Suprapubic skin (tissue), 4 donors: ENCODE measurements around the gene PRKCE. TPM values are rescaled to one million over a fixed set of nuclear protein-coding genes. Genes with fewer than 3 reads are reported as not detected.

ENCODE experiments used
- DNase-seq, 2 donors: peaks; one replicate each; pipeline ENCODE4 v3.0.0-alpha.2; 2019; ENCODE audit warnings: low spot score in 2 of 2
- H3K27ac ChIP-seq: fragments of 200-600 bp; sonication (generic); one replicate; pipeline ENCODE4 v1.5.1; 2019
- H3K27me3 ChIP-seq: fragments of 200-600 bp; sonication (generic); one replicate; pipeline ENCODE4 v1.5.1; 2019
- H3K36me3 ChIP-seq: fragments of 200-600 bp; sonication (generic); one replicate; pipeline ENCODE4 v1.5.1; 2019
- H3K4me1 ChIP-seq: fragments of 200-600 bp; sonication (generic); one replicate; pipeline ENCODE4 v1.5.1; 2019
- H3K4me3 ChIP-seq: fragments of 200-600 bp; sonication (generic); one replicate; pipeline ENCODE4 v1.5.1; 2019; ENCODE audit warnings: mild to moderate bottlenecking
- H3K9me3 ChIP-seq: fragments of 200-600 bp; sonication (generic); one replicate; pipeline ENCODE4 v1.5.1; 2019
- CTCF ChIP-seq, 2 donors: fragments of 200-600 bp in 1 of 2; fragments of 450-650 bp in 1 of 2; sonication (generic) in 1 of 2; IDR thresholded peaks; one replicate each; pipeline ENCODE4 v1.5.1; 2016 to 2019; ENCODE audit warnings: antibody characterized with exemption in 2 of 2, mild to moderate bottlenecking in 1 of 2, moderate library complexity in 1 of 2
- EP300 ChIP-seq: sonication (generic); formaldehyde crosslinking; IDR thresholded peaks from one replicate; pipeline ENCODE4 v1.6.1; 2017; ENCODE audit warnings: antibody characterized with exemption
- POLR2A ChIP-seq, 2 donors: fragments of 450-650 bp; IDR thresholded peaks; one replicate each; pipeline ENCODE4 v1.6.1; 2017; ENCODE audit warnings: antibody characterized with exemption in 2 of 2, mild to moderate bottlenecking in 2 of 2, moderate library complexity in 2 of 2
- POLR2AphosphoS5 ChIP-seq, 3 donors: sonication (generic); formaldehyde crosslinking; IDR thresholded peaks; one replicate each; pipeline ENCODE4 v1.6.1; 2017; ENCODE audit warnings: antibody characterized with exemption in 3 of 3
- WGBS: methylation state at CpG from one replicate; pipeline ENCODE4 v1.1.5; 2018; 5-methylcytosine and 5-hydroxymethylcytosine counted together
- total RNA-seq, 4 donors: library from RNA; depleted of rRNA; stranded (reverse); fragments of >200 nt; gene quantifications; one replicate each; pipeline ENCODE4 v1.1.0, GENCODE V29; 2016

Gene PRKCE
- total RNA-seq, 4 donors from 2014 or later, result 7.9 to 18.3 (median 12.5) TPM

DNA sequence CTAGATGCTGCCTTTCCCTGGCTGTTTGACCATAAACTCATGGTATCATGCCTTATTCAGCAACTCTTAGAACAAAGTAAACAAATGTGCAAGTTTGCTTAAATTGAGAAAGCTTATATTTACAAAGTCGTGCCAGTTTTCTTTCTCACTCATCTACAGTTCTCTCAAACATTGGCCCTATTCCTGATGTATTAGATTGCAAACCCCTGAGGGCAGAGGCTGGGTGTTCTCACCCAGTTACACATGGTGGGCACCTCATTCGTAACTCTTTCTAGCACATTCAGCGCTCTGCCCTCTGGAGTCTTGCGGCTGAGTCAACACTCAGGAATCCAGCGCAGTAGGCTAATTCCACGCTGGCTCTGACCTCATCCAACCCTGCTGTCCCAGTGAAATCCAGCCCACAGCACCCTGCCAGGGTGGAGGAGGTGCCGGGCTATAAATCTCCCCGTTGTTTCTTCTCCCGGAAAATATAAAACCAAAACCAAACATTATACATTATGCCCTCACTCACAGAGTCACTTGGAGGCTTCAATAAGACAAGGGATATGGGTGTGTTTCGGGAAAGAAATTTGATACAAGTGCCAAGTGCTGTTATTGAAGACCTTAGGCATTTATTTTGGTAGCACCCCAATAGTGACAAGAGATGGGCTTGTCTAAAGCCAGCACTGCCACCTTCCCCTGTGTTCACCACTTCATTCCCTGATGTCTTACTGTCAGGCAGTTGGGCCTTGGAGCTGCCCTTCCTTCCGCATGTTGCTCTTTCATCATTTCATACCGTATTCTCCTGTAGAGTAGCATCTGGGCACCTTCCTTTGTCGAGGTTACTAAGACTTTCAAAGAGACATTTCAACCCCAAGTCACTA lies 287.4 kb downstream of the PRKCE start:
- TF ChIP-seq CTCF (IDR thresholded peaks at IDR 0.05) (no peak), POLR2AphosphoS5 (IDR thresholded peaks at IDR 0.05) (peak in 2 of 3 donors; percentile 51 to 76)
- WGBS, result 26% methylated on average over 12 of the region's 13 CpGs
- Histone ChIP-seq H3K4me1 (peaks cover 48% of the 10 kb centered on the region), H3K27ac (peak overlapping the region; percentile 67), H3K4me3 (no peak overlapping the region), H3K36me3 (no peaks in the 10 kb centered on the region), H3K27me3 (no peaks in the 10 kb centered on the region), H3K9me3 (no peaks in the 10 kb centered on the region)
- DNase-seq, result peak; percentile 78 to 85

DNA sequence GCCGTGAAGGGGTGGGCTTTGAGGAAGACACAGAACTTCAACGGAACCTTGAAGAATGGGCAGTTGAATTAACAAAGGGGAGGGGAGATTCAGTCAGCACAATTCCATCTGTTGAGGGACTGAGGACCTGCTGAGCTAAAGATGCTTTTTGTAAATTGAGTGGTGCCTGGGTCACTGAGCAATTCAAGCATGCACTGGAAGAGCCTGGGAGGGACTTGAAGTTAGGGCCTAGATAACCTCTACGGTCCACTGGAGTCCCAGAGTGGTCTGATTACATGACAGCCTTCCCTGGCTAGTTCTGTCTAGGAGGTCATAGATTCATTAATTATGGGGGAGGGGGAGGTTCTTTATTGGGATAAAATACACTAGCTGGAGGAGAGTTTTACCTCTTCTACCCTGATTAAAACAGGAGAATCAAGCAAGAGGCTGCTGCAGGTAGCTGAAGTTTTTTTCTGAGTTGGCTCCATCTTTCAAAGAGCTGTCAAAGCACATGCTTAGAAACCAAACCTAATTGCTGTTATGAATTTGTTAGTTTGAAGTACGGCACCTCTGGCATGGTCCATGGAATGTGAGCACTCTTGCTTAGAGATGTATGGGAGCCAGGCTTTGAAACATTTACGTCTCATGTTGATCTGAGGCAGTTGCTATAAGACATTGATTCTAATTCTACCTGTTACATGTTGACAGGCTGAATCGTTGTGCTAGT lies 290.2 kb downstream of the PRKCE start:
- no peaks in the 10 kb centered on the region for H3K9me3 ChIP-seq
- DNase-seq, result no peak
- H3K27me3 ChIP-seq, result no peaks in the 10 kb centered on the region
- WGBS, result 82% methylated on average over 6 of the region's 6 CpGs
- H3K36me3 ChIP-seq, result no peaks in the 10 kb centered on the region
- H3K27ac ChIP-seq, result no peak overlapping the region
- peaks cover 42% of the 10 kb centered on the region for H3K4me1 ChIP-seq
- no peak overlapping the region for H3K4me3 ChIP-seq
- TF ChIP-seq CTCF (IDR thresholded peaks at IDR 0.05) (no peak), POLR2A (IDR thresholded peaks at IDR 0.05) (no peak), POLR2AphosphoS5 (IDR thresholded peaks at IDR 0.05) (no peak), EP300 (no peak)

DNA sequence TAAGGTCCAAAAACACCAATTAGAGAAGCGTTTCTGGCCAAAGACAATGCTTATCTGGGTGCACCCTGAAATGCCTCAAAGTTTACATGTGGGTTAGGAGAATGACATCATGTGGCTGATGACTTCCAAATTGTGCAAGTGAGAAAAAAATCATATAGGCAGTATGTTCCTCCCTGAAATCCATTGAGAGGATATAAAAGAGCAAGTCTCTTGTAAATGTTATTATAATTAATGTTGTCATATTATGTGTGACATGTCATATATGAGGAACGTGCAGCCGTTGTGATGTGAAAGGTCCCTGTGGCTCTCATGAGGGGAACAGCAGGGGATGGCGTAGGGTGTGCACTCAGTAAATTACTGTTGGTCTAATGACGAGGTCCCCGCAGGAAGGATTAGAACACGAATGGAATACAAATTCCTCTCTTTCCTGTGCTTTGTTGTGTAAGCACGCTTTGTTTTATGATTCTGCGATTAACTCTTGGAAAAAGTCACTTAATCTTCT lies 290.8 kb downstream of the PRKCE start:
- H3K4me3 ChIP-seq, result no peak overlapping the region
- H3K27ac ChIP-seq, result no peak overlapping the region
- 65% methylated on average over 9 of the region's 9 CpGs for WGBS
- H3K9me3 ChIP-seq, result no peaks in the 10 kb centered on the region
- peaks cover 42% of the 10 kb centered on the region for H3K4me1 ChIP-seq
- TF ChIP-seq POLR2AphosphoS5 (IDR thresholded peaks at IDR 0.05), result no peak
- no peak for DNase-seq
- H3K36me3 ChIP-seq, result no peaks in the 10 kb centered on the region
- no peaks in the 10 kb centered on the region for H3K27me3 ChIP-seq

DNA sequence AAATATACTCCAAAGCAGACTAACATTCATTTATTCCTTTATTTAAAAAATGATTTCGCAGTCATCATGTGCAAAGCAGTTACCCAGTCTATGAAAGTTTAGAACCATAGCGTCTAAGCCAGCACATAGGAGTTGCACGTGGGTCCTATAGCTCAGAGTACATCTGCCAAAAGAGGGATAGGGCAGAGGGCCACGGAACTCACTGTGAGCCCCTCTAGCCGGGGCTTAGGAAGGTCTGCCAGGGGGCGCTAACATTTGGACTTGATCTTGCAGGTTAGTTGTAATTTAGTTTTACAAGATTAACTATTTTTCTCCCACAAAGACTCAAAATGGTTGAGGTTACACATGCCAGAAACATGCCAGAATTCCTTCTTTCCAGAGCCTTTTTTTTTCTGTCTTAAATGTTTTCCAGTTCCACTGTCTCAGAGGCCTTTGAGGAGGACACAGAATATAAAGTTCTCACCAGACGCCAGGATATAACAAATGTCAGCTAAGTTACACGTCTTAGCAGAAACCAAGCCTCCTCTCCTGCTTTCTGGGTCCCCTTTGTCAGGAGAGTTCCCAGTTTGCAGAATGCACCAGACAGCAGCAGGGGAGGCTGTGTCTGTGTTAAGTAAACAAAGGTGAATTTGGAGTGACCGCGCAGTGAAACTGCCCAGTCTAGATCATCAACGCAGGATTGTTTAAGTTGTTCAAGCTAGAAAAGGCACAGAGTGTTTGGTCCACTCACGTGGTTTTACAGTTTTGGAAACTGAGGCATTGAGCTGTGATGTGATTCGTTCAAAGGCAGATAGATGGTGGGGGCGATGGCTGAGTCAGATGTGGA lies 292.0 kb downstream of the PRKCE start:
- Histone ChIP-seq H3K27me3 (no peaks in the 10 kb centered on the region), H3K36me3 (no peaks in the 10 kb centered on the region), H3K27ac (no peak overlapping the region), H3K9me3 (no peaks in the 10 kb centered on the region), H3K4me3 (no peak overlapping the region), H3K4me1 (peaks cover 34% of the 10 kb centered on the region)
- no peak for TF ChIP-seq POLR2A (IDR thresholded peaks at IDR 0.05)
- no peak for TF ChIP-seq POLR2AphosphoS5 (IDR thresholded peaks at IDR 0.05)
- TF ChIP-seq CTCF (IDR thresholded peaks at IDR 0.05), result no peak
- TF ChIP-seq EP300, result no peak
- WGBS, result 78% methylated on average over 14 of the region's 14 CpGs
- DNase-seq, result no peak

DNA sequence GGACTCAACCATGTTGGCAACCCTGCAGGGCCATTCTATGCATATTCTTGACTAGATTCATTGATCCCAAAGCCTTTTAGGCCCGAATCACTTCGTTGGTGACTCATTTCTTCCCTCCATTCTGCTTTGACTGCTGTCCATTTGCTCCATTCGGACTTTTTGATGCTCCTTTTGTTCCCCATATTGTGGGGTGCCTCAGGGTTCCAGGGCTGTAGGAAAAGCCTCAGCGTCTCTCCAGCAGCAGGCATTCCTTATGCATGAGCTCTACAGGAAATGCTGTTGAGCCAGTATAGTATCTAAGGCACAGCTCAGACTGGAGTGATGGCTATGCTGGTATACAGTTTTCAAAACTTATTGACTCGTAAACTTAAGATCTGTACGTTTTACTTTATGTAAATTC lies 292.6 kb downstream of the PRKCE start:
- 72% methylated on average over 6 of the region's 6 CpGs for WGBS
- H3K27me3 ChIP-seq, result no peaks in the 10 kb centered on the region
- peaks cover 27% of the 10 kb centered on the region for H3K4me1 ChIP-seq
- no peak overlapping the region for H3K4me3 ChIP-seq
- H3K9me3 ChIP-seq, result no peaks in the 10 kb centered on the region
- no peak for TF ChIP-seq EP300
- no peak for TF ChIP-seq POLR2AphosphoS5 (IDR thresholded peaks at IDR 0.05)
- TF ChIP-seq POLR2A (IDR thresholded peaks at IDR 0.05), result no peak
- no peak for TF ChIP-seq CTCF (IDR thresholded peaks at IDR 0.05)
- H3K27ac ChIP-seq, result no peak overlapping the region
- no peaks in the 10 kb centered on the region for H3K36me3 ChIP-seq
- no peak for DNase-seq
